ENCODE results near the gene KCTD1.

The KCTD1 gene

DNA sequence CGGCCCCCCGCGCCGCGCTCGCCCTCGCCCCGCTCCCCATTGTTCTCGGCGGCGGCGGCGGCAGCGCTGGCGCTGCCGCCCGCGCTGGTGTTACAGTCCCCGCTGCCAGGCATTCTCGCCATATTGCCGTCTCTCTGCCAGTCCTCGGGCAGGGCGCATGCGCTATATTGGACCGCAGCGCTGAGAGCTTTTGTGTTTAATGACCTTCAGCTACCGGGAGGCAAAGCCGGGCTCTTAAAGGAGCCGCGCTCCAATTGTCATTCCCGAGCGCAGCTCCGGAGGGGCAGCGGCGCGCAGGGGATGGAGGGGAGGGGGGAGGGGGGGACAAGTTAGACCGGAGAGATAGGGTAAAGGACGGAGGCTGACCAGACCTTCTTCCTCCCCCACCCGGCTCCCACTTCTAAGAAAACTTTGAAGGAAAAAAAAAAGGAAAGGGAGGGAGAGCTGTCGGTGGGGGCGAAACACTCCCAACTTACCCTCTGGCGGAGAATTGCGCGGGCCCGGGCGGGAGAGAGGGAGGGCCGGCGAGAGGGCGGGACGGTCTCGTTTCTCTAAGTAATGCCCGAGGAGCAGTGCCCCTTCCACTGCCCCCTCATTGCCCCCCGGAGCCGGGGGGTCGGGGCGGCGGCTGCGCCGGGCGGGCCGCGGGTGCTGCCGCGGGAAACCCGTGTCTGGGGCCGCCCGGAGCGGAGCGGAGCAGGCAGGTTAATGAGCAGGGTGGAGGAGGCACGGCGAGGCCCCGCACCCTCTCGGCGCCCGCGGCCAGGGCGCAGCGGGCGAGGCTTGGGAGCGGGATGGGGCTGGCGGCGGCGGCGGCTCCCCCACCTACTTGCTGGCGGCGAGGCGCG lies at the start of gene KCTD1:
TSS of gene KCTD1 (minus strand) at position 139 of the 848 bp plus-strand sequence. CDS start at position 122, 17 bp downstream.
- FAIRE-seq = no peak

DNA sequence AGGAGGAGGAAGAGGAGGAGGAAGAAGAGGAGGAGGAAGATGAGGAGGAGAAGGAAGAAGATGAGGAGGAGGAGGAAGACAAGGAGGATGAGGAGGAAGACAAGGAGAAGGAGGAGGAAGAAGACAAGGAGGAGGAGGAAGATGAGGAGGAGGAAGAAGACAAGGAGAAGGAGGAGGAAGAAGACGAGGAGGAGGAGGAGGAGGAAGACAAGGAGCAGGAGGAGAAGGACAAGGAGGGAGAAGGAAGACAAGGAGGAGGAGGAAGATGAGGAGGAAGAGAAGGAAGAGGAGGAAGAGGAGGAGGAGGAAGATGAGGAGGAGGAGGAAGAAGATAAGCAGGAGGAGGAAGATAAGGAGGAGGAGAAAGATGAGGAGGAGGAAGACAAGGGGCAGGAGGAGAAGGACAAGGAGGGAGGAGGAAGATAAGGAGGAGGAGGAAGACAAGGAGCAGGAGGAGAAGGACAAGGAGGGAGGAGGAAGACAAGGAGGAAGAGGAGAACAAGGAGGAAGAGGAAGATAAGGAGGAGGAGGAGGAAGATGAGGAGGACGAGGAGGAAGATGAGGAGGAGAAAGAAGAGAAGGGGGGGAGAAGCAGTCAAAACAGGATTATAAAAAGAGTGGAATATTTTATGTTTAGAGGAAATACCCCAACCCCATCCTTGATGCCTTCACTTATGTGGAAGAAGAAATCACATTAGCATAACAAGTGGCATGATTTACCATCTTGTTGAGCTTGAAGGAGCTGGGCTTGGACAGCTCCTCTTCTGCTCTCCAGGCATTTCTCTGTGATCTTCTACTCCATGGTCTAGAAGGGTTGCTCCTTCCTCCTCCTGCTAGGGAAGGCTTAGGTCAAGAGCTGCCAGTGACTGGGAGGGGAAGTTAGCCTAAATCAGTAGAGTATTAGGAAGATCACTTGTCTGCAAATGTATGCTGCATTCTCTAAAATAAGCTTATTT lies 45.3 kb upstream of the KCTD1 start:
- FAIRE-seq = no peak

DNA sequence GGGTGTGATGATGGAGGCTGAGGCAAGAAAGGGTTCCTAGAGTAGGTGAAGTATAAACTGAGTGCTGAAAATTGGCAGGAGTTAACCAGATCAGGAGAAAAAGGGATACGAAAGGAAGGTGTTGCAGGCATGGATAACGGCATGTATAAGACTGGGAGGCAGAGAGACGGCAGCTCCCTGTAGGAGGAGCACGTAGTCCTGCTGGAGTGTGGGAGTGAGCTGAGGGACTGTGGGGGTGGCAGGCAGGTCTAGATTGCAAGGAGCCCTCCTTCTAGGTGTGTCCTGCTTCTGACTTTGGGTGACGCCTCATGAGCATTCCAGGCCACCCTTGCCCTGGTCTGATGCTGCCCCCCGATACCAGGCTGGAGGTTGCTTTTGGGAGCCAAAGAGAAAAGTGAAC lies 36.4 kb upstream of the KCTD1 start:
- FAIRE-seq = no peak

DNA sequence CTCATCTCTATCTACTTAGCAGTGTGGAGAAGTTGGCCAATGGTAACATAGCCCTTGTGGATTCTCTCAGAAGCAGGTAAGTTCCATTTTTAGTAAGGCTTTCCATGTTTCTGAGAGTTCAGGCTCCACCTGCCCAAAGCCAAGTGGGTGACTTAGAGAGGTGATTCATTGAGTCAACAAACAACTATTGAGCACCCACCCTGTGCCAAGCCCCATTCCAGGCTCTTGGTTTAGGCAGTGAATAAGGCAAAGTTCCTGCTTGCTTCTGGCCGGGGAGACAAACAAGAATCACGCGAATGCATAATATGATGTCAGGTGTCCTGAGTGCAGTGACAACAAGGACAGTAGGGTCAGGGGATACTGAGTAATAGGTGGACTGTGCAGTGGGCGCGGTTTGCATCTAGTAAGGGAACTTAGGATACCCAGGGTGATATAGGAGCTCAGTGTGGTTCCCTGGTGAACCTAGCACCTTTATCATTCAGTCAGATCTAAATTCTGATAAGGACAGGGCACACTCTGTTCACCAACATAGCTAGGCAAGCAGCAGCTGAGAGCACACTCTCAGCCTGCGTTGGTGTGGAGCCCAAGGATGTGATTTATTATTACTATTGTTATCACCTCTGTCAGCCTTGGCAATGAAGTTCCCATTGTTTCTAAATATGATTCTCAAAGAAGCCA lies 31.7 kb upstream of the KCTD1 start:
- no peak for FAIRE-seq

DNA sequence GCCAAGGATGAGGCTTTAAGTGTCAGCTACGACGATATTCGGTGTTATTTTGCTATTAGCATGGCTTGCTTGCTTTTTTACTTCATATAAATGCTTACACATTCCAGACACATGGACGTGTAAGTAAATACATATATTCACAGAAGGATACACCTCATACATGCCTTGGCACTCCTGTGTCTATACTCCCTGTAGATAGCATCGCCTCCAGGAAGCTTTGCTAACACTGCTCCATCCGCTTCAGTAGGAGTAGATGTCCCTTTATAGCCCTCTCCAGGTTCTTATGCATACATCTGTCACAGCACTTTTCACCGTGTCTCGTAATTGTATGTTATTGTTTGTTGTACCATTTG lies 27.5 kb upstream of the KCTD1 start:
- FAIRE-seq = no peak

DNA sequence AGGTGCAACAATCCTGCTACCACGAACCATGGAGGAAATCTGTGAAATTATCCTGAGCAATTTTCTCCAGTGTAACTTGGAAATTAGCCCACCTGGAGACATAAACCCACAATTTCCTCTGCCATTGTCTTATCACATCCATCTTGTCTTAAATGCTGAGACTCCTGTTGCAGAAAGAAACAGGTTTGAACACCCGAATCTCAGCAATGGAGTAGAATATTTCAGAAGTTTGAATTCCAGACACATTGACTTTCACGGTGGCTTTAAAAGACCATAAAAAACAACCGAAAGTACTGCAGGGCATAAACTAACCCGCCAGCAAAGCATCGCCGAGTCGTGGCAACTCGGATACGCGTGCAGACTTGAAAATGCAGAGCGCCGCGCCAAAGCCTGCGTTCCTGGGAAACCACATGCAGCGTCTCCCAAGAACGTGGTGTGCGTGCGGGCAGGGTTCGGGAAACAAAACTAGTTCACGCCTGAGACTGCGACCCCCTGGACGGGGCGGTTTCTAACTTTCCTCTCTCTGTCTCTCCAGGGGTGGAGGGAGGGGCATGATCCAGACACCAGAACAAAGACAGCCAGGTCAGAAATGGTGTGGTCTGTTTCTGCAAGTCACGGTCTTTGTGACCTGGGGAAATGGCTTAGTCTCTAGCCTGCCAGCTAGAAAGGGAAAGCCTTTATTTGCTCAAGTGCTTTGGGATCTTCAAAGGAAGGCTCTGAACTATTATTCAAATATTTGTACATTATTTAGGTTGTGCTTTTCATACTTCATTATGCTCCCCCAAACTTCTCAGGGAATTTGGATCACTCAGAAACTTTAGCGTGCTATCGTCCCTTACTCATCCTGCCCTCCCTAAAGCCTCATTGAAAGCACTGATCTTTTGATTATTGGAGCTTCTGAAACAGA lies 26.9 kb upstream of the KCTD1 start:
- no peak for FAIRE-seq

DNA sequence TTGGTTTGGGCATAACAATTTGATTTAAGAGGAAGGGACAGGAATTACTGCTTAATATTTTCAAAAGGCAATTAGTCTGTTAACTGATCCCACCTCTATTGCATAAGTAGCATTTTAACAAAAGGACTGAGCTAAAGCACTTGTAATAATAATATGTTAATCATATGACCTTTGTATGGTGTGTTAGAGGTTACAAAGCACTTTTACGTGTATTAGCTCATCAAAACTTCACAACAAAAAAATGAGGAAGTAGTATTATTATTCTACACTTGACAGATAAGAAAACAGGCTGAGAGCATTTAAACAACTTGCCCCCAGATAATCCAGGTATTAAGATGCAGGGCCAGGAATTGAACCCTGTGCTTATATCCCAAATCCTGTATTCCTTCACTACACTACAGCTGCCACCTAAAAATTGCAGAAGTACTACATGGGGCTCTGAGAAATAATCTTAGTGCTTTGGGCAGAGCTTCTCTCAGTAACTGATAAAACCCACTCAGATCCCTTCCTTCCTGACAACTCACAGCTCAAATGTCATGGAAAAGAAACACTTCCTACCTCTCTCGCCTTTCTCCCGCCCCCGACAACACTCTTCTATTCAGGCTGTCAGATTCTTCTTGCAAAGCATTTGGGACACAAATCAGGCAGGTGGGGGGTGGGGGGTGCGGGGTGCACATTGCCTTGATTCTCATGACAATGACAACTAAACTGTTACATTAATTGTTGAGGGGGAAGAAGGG lies 20.7 kb upstream of the KCTD1 start:
- FAIRE-seq = no peak

DNA sequence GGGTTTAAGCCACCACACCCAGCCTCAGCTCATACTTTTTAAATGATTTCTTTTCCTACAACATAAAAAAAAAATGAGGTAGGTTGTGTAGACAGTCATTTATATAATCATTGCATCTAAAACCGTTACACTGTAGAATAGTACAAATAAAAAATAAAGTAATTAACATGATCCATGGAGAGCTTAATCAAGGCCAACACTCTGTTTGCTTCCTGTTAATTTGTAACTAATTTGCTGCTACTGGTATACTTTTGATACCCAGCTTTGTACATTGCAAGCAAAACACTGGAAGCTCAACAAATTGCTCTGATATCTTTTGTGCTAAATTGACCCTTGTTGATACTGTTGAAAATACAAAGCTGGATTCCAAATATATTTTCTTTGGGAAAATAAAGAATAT lies 20.2 kb upstream of the KCTD1 start:
- FAIRE-seq = no peak

DNA sequence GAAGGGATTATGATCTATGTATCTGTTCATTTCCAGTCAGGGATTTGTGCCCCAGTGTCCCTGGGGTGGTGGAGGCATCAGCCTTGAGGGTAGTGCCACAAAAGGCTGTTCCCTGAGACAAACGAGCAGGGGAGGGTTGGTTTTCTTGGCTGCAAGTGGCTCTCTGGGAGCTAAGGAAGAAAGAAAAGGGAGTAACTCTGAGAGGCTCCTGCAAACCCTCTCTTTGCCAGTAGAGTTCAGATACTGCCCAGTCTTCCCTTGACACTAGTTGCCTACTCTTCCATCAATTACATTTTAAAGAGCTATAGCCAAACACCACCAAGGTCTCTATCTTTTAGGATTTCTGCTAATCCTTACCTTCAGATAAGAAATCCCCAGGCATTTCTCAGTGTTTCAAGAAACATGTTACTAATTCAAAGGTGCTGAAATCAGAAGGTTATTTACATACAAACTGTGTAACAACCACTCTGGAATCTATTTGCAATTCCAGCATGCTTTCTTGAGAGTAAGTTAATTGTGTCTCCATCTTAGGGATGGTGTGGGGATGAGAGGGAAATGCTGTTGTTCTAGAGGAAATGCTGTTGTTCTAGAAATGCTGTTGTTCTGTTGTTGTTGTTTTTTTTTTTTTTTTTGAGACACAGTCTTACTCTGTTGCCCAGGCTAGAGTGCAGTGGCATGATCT lies 18.7 kb upstream of the KCTD1 start:
- no peak for FAIRE-seq

DNA sequence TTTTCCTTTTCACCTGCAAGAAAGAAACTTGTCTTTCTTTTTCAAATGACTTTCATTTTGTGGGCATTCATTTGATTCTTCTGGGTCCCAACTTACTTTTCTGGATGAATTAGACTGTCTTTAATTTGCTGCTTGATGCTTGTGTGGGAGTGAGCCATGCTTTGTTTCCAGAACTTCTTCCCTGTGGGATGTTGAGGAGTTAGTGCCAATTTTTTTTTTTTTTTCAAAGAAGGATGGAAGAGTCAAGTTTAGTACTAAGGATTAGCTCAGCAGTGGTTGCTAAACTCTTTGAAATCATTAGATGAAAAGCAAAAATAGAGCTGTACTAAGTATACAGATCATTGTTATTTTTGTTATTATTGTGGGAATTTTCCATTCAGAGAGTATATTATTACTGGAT lies 17.2 kb upstream of the KCTD1 start:
- no peak for FAIRE-seq

DNA sequence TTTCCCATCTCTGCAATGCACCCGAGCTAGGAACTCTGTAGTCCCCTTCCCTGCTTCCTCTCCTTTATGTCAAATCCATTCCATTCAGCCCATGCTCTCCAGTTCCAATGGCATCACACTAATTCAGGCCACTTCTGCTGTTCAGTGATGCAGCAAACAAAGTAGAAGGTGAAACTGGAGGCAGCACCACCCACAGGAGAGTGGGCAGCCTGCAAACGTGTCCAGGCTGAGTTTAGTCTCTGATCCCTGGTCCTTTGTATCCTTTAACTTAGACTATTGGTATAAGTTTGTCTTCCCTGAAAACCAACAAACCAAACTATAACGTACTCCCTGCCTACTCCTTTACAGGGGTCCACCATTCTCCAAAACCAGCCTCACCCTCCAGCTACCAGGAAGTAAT lies 14.7 kb upstream of the KCTD1 start:
- no peak for FAIRE-seq

DNA sequence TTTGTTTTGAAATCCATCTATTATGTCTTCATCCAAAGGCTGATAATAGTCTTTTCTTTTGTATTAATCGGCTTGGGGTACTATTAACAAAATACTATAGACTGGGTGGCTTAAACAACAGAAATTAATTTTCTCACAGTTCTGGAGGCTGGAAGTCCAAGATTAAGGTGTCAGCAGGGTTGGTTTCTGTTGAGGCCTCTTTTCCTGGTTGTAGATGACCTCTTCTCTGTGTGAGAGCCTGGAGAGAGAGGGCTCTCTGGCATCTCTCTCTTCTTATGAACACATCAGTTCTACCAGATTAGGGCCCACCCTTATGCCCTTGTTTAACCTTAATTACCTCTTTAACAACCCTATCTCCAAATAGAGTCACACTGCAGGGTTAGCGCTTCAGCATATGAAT lies 14.2 kb upstream of the KCTD1 start:
- FAIRE-seq = no peak

DNA sequence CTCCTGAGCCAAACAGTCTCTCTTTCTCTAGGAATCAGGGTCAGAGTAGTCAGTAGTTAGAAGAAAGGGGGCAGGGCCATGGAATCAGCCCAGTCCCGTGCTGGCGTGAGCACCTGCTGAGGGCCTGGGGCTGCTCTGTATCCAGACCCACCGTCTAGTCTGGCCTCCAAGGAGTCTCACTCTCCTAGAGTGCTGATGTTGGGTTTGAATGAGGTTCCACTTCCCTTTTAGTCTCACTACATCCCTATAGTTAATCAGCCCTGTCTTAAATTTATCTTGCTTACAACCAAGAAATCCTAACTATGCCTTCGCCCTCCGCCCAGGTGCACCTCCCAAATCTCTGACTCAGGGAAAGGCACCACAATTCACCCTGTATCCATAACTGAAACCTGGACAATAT lies 13.4 kb upstream of the KCTD1 start:
- FAIRE-seq = no peak

DNA sequence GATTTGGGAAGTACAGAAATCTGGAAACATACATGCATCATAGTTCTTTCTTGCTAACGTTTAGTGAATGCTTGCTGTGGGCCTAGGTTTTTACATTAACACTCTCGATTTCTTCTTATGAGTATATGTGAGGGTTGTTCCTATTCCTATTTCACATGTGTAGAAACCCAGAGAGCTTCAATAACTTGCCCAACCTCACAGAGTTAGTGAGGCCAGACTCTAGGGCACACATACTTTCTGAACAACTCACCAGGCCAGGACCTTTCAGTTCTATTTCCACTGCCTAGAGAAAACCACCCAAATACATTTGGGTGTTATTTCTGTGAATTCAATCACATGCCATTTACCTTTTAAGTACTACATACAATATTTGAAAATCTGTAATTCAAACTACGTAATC lies 8.2 kb upstream of the KCTD1 start:
- no peak for FAIRE-seq

DNA sequence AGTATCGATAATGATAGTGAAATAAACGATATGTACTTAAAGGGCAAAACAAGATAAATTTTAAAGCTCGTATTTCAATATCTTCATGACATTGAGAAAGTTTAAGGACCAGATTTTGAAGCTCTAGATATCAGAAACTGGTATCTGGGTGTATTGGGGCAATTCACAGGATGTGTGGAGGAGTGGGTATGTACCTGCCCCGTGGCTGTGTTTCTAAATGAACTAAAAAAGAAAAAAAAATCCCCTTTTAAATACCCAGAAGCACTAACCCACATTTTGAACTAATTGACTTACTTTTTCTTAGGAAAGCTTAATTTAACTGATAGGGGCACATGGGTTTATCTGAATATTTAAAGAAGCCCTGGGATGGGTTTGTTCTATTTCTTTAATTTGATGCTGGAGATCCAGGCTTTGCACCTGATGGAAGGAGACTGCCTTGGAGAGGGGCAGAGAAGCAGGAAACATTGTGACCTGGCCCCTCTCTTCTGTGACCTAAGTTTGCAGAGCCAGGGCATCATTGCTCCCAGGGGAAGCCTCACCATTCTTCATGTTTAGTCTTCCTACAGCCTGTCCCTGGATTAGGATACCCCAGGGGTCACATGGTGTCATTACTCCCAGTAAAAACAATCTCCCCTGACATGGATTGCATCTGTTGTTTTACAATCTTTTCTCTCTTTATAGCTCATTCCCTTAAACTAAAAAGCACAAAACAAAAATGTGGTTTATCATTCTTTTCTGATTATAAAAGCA lies 7.6 kb upstream of the KCTD1 start:
- FAIRE-seq = no peak

DNA sequence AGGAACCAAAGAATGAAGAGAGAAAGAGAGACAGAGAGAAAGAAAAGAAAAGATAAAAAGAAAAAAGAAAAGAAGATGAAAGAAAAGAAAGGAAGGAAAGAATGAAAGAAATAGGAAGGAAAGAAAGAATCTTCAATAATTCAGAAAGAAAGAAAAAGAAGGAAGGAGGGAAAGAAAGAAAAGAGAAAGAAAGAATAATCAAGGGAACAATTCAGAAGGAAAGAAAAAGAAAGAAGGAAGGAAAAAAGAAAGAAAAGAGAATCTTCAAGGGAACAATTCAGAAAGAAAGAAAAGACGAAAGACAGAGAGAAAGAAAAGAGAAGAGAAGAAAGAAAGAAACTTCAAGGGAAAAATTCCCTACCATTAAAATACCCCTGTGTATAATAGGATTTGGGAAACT lies 5.6 kb upstream of the KCTD1 start:
- FAIRE-seq = no peak

DNA sequence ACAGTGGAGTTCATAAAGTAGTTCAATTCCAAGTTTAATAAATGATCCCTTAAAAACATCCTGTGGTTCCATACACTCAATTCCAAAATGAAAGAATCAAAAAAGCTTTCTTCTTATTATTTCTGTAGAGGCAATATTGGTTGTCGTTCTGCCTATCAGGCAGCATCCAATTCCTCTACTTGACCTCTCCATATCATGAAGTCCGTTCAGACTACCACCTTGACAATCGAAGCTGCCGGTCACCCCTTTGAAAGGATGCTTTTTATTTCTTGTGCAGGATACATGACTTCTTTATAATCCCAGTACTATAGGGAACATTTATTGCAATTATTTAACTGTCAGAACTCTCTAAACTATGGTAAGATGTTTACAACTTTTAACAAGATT lies 3.3 kb upstream of the KCTD1 start:
- no peak for FAIRE-seq

DNA sequence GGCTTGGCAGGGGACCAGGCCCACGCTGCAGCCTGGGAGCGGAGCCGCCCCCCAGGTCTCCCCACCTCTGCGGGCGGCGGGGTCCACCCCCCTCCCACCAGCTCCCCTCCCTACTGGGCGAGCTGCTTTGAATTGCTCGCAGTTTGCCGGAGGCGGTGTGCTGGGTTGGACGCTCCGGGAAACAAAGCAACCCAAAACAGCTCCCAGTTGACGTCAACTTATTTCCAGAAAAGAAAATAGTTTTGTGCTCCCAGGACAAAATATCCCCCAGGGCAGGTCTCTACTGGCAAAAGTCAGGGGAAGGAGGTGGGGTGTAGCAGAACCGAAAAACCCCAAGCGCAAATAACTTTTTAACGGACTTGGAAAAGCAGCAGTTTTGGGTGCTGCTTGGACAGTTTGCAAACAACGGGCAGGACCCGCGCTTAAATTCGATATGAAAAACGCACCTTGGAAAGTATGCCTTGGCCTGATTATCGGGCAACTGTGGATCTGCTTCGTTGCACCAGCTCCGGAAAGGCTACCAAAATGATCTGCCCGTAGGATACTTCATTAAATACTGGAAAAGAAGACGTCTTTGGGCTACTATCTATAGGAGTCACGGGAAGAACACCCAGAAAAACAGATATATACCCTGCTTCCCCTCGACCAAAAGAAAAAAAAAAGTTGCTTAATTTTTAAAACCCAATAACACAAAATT lies 2.8 kb upstream of the KCTD1 start:
- no peak for FAIRE-seq

DNA sequence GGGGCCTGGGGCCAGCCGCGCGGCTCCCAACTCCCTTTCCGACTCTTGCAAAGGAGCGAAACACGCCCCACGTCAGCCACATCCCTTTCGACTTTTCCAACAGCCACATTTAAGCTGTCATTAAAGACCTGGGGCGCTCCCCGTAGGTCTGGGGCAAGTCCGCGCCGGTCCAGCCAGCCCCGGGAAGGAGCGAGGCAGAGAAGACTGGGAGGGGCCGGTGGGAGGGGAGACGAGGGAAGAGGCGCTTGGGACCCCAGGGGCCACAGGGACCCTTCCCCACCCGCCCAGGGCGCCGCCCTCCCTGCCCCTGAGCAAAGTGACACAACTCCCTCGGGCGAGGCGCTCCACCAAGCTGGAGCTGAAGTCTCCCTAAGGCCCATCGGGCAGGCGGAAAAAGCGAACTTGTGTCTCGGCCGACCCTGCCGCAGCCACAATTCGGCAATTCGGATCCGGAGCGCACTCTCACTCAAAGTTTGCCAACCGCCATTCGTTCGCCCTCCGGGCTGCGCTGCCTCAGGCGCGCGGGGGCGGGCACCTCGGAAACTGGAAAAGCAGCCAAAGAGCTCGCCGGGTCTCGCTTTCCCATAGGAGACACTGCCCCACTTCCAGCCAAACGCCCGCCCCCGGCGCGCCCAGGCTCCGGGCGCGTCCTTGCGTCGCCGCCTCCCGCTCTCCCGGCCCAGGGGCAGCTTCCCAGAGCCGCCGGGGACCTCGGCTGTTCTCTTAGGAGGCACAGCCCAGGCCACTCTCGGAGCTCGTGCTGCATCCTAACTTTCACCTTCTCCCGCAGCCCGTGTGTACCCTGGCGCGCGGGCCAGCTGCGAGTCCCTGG lies 1.1 kb upstream of the KCTD1 start:
- no peak for FAIRE-seq

Measured in colon (tissue), 2 donors.